Cardiac fibroblast (primary cell): Measurements from ENCODE around the gene DVL1.

Experiments
- DNase-seq, 2 donors: peaks; one replicate each; pipeline versions ENCODE4 v3.0.0 to v3.0.0-alpha.2; 2010; ENCODE audit warnings: low read depth in 2 of 2
- H3K4me3 ChIP-seq, 2 donors: replicated peaks in 1 of 2; 1 replicate in 1 of 2; 2 replicates in 1 of 2; pipeline ENCODE4 v1.5.1; 2011; ENCODE audit warnings: low read depth in 2 of 2, low read length in 2 of 2, mild to moderate bottlenecking in 2 of 2, moderate library complexity in 1 of 2
- CTCF ChIP-seq: IDR thresholded peaks from one replicate; pipeline ENCODE4 v1.5.1; 2011; ENCODE audit warnings: low read depth, mild to moderate bottlenecking, low read length, inconsistent platforms

The DVL1 gene

GRCh38 chr1:1381294-1381693 is 32.1 kb upstream of the DVL1 start:
- no peak for DNase-seq
- H3K4me3 ChIP-seq, result no peak overlapping the region
- no peak for TF ChIP-seq CTCF

- no peak for TF ChIP-seq CTCF
- H3K4me3 ChIP-seq, result no peak overlapping the region
- DNase-seq, result no peak
Observed at GRCh38 chr1:1380860-1381259, 31.6 kb upstream of the DVL1 start.

GRCh38 chr1:1377540-1378205 is 28.5 kb upstream of the DVL1 start:
- TF ChIP-seq CTCF, result no peak
- H3K4me3 ChIP-seq, result no peak overlapping the region
- no peak for DNase-seq

GRCh38 chr1:1376551-1377226 is 27.5 kb upstream of the DVL1 start:
- TF ChIP-seq CTCF, result no peak
- DNase-seq, result no peak
- H3K4me3 ChIP-seq, result no peak overlapping the region

- TF ChIP-seq CTCF, result no peak
- peak within 1 kb of the TSS; percentile 90 to 95 for H3K4me3 ChIP-seq
- DNase-seq, result peak; percentile 100
Observed at GRCh38 chr1:1374929-1375662, 25.9 kb upstream of the DVL1 start, which contains the start of gene AURKAIP1. AURKAIP1 (minus strand) TSS chr1:1375207; CDS start chr1:1374756, 451 bp downstream.

- no peak for TF ChIP-seq CTCF
- DNase-seq, result no peak
Observed at GRCh38 chr1:1374589-1374928, 25.3 kb upstream of the DVL1 start.

More at GRCh38 chr1:1374589-1374928, 25.3 kb upstream of the DVL1 start:
- H3K4me3 ChIP-seq, result peak overlapping the region; percentile 90 to 95
